NCI-H526 (cell line): ENCODE results near the gene YTHDF1.
"Not testable (repeated sequence)": the region's sequence is repeated elsewhere in the genome, so short reads cannot be mapped to it uniquely, and the experiment has no call there.

Source experiments
- DNase-seq, 2 experiments: peaks; one replicate each; lab custom pipeline; 2025; lab: John Stamatoyannopoulos, UW

The YTHDF1 gene

DNA sequence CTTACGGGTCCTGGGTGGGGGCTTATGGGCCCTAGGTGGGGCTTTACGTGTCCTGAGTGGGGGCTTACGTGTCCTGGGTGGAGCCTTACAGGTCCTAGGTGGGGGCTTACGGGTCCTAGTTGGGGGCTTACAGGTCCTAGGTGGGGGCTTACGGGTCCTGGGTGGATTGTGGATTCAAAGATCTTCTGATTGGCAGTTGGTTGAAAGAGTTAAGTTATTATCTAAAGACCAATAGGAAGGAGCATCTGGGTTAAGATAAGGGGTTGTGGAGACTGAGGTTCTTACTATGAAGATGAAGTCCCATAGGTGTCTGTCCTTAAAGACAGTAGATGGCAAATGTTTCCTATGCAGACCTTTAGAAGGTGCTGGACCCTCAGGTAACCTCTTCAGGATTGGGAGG is 11.3 kb upstream of the YTHDF1 start:
- DNase-seq: no peak

DNA sequence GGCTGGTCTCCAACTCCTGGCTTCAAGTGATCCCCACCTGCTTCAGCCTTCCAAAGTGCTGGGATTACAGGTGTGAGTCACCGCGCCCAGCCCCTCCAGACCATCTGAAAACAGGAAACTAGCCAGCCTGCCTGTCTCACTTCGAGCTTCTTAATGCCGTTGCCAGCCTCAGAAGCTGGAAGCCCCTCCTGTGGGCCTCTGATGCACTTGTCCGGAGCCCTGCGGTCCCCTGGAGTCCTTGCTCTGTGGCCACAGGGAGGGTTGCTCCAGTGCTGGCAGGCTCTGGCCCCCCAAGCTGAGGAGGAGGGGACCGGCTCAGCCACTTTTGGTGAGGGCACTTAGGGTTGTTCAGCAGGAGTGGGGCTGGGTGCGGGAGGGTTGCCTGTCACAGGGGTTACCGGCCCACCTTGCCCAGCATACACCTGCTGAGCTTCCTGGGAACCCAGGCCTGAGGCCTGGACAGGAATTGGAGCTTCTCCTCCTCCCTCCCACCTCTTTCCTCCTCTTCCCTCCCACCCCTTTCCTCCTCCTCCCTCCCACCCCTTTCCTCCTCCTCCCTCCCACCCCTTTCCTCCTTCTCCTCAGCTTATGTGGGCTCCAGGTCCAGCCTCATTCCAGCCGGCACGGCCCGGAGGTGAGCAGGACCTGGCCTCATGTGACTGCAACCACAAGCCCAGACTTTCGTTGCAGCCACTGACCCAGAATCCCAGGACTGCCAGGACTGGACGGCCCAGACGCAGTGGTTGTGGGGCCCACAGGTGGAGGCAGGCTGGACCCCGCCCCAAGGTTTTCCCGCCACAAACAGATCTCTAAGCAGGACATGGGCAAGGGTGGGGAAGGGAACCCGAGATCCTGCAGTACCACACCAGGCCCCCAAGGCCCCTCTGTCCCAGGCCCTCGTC is 10.4 kb upstream of the YTHDF1 start:
- DNase-seq: no peak

DNA sequence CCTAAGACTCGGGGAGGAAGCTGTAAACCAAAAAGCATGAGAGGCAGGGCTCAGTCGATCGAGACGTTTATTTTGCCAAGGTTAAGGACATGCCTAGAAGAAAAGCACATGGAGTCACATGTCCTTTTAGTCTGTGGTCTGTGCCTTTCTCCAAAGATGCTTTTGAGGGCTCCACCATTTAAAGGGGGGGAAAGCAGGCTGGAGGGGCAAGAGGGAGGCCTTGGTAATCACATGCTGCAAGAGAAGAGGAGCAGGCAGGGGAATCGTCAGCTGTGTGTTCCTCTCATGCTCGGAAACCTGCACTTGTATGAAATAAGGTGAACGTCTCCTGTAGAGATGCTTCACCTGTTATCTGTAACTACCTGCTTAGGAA is 9.1 kb upstream of the YTHDF1 start:
- DNase-seq: no peak

DNA sequence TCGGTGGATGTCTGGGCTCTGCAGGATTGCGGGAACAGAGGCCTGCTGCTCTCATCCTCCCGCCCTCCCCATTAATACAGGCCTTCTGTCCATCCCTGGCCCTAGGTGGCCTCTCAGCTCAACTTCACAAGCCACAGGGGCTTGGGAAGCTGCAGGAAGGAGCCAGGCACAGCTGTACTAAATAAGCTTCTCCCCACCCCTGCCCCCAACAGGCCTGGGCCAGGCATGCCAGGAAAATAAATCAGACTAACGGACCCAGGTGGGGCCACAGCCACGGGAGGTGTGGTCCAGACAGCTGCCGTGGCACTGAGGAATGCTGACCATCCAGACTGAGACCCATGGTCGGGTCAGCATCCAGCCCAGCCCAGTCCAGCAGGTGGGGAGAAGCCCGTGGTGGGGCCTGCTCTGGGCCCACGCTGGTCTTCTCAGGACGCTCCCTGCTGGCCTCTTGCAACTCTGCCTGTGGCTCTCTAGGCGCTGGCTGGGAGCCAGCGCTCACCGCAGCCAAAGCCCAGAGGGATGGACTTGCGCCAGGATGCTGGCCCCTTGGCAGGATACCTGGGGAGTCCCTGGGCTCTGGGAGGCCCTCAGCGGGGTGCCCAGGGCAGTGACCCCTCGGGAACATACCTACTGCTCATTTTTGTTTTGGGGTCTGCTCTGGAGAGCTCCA is 8.6 kb upstream of the YTHDF1 start:
- peak in 1 of 2 experiments; percentile 31 for DNase-seq

DNA sequence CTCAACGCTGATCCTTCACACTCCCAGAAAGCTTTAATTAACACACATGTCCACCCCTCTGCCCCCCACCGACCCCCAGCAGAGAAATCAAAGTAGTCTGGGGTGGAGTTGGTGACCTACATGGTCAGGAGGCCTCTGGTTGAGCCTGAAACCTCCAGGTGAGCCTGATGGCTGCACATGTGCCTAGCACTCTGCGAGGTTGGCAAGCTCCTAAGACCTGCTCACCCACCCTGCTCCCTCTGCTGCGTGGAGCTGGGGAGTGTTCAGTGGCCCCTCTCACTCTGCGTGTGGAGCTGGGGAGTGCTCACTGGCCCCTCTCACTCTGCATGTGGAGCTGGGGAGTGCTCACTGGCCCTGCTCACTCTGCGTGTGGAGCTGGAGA is 7.9 kb upstream of the YTHDF1 start:
- DNase-seq: no peak

DNA sequence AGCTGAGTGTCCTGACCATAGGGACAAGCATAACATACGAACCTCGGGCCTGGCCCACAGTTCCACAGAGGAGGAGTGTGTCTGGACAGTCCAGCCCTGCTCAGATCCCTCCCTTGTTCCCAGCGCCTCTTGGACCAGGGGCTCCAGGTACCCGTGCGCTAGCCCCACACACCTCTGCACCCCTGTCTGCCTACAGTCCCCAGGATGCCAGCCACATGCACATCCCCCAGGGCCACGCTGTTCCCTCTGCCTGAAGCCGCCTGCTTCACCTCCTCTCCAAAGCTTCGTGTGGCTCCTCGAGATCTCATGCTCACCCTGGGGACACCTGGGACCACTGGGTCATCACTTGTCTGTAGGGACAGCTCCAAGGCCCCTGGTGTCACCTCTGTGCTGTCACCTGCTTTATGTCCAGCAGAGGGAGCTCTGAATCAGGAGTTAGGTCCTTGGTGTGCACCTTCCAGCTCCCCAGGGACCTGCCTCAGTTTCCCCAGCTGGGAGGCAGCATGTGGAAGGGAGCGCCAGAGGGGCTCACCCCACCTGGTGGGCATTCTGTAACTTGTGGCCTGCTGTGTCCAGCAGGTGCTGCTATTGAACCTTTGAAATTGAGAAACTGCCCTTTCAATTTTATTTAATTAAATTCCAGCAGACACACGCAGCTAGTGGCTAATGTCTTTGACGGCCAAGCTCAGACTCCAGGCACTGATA is 7.3 kb upstream of the YTHDF1 start:
- DNase-seq: peak in 1 of 2 experiments; percentile 68

DNA sequence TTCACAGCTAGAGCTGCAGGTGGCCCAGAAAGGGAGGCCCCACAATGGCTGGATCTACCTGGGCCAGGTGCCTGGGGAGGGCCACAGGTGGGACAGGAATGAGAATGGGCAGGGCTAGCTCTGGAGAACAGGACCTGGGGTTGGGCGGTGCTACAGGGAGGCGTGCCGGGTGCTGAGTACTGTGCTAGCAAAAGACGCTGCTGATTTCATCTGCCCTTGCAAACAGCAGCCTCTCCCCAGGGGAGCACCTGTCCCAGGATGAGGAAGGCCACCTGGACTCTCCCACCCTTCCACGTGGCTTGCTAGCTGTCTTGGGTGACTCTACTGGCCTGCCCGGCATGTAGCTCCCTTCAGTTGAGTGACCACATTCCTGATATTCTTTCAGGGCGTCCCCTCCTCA is 6.6 kb upstream of the YTHDF1 start:
- DNase-seq: no peak

DNA sequence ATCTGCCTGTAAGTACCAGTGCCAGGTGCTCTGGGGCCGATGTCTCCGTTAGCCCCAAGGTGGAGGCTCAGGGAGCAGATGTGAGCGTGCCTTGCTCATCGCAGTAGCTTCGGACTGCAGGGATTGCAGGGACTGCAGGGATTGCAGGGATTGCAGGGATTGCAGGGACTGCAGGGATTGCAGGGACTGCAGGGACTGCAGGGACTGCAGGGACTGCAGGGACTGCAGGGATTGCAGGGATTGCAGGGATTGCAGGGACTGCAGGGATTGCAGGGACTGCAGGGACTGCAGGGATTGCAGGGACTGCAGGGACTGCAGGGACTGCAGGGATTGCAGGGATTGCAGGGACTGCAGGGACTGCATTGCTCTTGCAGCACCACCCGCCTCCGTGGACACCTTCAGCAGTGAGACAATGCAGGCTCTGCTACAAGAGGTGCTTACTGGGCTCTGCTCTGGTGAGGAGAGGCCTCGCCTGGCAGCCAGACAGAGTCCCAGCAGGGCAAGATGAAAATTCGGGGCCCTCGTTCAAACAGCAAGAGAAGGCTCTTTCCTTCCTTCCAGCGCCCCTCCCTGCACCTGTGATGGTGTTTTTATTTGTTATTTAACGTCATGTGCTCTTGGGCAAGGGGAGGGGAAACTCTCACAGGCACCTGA is 5.6 kb upstream of the YTHDF1 start:
- not testable (repeated sequence) for DNase-seq

DNA sequence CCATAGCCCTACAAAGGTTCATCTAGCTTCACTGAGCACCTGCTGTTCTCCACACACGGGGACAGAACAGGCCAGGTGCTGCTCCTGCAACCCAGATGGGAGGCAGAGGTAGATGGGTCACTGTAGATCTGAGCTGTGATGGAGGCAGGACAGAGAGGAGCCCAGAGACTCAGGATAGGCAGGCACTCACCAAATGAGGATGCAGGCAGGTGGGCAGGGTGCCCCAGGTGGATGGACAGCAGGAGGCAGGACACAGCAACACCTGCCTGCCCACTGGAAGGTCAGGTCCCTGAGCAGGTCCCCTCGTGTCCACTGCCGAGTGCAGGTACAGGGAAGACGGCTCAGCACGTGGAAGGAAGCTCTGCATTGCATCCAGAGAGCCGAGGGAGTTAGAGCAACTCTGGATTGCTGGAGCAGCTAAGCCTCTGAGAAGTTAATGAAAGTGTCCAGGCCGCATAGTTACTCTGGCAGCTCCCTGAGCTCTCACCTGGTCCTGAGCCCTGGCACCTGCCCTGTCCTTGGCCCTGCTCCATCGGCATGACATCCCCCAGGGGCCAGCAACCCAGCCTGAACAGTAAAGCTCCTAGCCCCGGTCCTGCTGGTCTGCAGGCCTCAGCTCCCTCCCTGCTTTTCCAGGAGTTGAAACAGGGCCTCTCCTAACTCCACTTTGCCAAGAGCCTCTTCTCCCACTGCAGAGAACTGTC is 4.9 kb upstream of the YTHDF1 start:
- no peak for DNase-seq

DNA sequence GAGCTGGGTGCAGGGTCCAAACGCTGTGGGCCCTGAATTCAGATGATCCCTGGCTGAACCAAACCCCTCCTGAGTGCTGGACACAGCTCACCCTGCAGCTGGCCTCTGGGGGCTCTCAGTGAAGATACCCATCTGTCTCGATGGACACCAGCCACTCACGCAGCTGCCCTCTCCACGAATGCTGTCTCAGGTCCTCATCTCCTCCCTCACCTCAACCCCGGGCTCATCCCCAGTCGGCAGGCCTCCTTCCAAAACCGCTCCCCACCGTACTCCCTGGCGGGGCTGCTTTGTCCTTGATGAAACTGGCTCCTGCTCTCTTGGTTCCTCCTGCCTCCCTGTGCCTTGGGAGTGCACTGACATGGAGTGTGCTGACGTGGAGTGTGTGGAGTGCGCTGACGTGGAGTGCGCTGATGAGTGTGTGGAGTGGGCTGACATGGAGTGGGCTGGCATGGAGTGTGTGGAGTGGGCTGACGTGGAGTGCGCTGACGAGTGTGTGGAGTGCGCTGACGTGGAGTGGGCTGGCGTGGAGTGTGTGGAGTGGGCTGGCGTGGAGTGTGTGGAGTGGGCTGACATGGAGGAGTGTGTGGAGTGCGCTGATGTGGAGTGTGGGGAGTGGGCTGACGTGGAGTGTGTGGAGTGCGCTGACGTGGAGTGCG is 4.1 kb upstream of the YTHDF1 start:
- no peak for DNase-seq

DNA sequence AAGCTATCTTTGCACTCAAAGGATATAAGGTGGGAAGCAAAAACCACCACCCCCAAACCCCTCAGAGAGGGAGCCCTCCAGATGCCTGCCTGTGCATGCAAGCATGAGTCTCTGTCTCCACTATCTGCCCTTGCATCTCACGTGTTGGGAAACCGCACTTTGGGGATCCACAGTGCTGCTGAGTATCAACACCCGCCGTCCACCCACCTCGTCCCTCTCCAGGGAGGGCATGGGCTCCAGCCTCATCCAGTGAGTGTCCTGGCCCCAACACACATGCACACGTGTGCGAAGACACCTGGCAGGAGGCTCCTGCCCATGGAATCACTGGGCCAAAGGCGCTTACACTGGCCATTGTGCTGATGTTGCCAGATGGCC is 3.5 kb upstream of the YTHDF1 start:
- no peak for DNase-seq

DNA sequence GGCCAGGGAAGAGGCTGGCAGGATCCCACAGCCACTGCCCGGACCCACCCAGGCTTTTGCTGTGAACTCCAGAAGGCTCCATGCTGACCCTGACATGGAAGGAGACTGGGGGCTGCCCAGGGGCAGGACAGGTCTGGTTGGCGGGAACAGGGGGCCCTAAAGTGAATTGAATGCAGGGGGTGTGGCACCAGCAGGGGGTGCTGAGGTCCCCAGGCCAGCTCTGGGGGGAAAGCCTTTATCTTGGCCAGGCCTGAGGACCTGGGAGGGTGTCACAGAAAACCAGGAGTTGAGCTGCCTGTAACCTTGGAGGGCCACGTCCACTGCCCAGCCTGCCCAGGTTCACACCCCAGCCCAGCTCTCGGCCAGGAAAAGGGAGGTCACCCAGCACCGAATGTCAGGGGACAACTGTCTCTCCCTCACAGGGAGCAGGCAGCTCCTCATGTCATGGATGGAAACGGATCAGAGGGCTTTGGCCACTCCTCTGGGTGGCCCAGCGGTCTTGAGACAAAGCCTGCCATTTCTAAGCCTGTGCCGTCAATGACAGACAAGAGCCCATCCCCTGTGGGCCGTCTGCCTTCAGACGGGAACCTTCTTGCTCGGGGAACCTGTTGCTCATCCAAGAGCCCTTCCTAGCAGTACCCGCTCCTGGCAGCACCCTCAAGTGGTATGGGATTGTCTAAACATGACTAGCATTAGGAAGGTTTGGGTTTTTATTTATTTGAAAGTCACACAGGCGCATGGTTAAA is 2.9 kb upstream of the YTHDF1 start:
- no peak for DNase-seq

DNA sequence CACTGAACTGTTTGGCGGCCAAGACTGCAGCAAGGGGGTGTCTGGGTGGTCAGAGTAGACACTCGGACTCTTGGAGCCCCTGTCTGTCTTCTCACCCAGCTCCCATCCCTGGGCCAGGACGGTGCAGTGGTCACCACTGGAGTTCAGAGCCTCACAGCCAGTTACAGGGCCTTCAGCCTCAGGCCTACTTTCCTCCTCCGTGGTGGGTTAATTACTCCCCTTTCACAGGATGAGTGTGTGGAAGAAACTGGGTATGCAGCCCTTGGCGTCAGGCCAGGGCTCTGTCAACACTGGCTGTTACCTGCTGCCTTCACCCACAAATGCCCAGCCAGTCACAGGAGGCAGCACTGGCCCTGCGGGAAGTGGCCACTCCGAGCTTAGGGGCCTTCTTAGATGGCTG is 1.8 kb upstream of the YTHDF1 start:
- no peak for DNase-seq

DNA sequence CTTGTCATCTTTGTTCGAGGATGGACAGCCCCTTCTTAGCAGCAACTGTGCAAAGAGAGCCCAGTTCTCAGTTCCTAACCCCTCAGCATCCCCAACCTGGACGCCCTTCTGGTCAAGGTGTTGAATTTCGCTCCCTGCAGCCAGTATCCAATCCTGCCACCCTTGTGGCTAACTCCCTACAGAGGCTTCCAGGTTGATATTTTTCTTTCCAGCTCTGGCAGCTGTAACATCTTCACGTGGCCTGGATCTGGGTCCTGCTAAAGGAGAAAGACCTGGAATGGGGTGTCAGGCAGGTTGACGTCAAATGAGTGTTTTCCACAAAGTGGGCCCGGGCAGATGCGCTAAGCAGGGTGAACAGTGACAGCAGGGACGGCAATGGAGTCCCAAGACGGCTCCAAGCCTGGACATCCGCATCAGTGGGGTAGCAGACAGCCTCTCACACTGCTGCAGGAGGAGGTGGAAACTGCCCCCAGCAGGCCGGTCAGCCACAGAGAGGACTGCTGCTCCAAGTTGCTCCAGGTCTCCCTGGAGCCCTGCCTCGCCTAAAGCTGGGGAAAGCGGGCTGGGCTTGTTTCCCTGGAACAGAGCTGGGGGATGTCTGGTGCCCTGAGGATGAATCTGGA is 1.0 kb upstream of the YTHDF1 start:
- DNase-seq: no peak

DNA sequence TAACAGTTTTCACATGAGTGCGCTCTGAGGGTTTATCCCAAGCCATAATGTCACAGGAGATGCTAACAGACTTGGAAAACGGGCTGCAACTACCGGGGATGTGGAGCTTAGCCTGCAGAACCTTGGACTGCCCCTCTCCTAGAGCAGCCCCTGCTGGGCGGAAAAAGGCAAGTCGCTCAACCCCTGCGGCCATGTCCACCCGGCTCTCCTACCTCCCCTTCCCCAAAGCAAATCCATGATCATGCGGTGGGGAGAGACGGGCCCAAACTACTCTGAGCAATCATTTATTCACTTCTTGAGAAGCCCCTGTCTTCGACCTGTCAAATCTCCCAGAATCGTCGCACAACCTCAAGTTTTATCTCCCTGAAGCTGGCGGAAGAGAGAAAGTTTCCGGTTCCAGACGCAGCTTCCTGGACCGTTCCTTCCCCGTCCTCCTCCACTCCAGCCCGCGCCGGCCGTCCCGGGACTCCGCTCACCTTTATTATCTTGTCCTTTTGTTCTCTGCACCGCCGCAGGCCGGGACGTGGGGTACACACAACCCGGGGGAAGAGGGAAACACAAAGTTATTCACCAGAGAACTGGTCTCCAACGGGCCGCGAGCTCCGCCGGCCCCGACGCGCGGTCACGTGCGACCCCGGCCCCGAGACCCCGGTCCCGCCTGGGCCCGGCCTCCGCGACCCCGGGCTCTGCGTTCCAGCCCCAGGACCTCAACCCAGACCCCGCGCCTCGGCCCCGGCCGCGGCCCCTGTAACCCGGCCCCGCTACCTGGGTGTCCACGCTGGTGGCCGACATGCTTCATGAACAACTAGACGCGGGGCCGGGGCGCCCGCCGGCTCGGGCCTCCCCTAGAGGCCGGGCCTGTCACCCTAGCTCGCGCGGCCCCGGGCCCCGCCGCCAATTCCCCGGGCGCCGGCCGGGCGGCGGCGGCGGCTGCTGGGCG is 560 bp downstream of the YTHDF1 start:
- peak in 1 of 2 experiments; percentile 60 for DNase-seq

DNA sequence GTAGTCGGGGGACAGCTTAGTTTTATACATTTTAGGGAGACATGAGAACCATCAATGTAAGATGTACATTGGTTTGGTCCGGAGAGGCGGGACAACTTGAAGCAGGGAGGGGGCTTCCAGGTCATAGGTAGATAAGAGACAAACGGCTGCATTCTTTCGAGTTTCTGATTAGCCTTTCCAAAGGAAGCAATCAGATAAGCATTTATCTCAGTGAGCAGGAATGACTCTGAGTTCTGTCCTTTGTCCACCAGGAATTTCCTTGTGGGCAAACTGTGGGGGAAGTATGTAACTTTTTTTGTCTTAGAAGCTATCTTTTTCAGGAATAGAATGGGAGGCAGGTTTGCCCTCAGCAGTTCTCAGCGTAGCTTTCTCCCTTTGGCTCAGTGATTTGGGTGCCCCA is 1.4 kb downstream of the YTHDF1 start:
- no peak for DNase-seq

DNA sequence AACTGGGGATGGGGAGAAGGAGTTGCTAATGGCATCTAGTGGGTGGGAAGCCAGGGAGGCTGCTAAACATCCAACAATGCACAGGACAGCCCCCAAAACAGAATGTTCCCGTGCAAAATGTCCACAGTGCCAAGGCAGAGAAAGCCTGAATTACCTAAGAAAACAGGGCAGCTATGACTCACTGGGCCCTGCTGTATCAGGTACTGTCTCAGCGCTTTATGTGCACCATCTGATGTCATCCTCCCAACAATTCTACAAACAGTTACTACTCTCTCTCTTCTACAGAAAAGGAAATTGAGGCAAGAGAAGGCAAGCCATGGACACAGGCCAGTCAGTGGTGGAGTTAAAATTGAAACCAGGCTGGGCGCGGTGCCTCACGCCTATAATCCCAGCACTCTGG is 3.1 kb downstream of the YTHDF1 start:
- no peak for DNase-seq

DNA sequence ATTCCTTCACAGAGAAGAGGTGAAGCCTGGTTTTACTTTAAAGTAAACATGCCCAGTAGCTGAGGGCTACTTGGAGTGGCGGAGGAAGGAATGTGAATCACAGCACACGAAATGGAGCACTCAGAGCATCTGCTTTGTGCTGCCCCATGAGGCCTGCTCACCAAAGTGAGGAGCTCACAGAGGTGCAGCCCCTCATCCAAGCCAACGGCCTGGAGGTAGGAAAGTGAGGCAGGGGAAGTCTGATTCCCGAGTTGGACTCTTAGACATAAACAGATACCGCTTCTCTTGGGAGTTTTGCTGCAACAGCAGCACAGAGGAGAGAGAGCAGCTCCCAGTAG is 3.6 kb downstream of the YTHDF1 start:
- no peak for DNase-seq

DNA sequence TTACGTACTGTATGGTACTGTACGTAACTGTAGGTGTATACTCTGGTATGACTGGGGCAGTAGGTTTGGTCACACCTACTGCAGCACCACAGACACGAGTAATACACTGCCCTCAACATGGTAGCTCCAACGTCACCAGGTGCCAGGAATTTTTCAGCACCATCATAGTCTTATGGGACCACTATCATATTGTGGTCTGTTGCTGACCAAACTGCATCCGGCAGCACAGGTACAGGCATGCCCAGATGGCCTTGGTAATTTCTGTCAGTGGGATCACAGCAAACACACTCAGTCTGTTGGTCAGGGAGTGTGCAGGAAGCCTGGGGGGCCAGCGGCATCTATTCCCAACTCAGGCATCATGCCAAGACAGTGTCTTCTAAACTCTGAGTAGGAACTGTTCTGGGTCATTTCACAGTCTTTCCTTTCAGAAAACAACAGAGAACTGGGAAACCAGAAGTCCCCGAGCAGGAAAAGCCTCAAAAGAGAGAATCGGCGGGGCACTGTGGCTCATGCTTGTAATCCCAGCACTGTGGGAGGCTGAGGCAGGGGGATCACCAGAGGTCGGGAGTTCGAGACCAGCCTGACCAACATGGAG is 5.8 kb downstream of the YTHDF1 start:
- DNase-seq: no peak
